Myocyte (in vitro differentiated cells): ENCODE data around the gene CHAT. TPM values are rescaled to one million over a fixed set of nuclear protein-coding genes. Genes with fewer than 3 reads are reported as not detected.

Experiments
- DNase-seq: peaks from one replicate; pipeline ENCODE4 v3.0.0-alpha.2; 2012; ENCODE audit warnings: low read depth
- total RNA-seq: library from RNA; depleted of rRNA; stranded (reverse); fragments of >200 nt; gene quantifications from 2 replicates; pipeline ENCODE4 v1.2.3, GENCODE V29; 2014

Gene CHAT
- total RNA-seq, 1 donor from 2014 or later = not detected

- DNase-seq = no peak
Observed at GRCh38 chr10:49596836-49597235, 17.0 kb upstream of the CHAT start.

- no peak for DNase-seq
Observed at GRCh38 chr10:49597426-49598163, 16.2 kb upstream of the CHAT start.

DNA sequence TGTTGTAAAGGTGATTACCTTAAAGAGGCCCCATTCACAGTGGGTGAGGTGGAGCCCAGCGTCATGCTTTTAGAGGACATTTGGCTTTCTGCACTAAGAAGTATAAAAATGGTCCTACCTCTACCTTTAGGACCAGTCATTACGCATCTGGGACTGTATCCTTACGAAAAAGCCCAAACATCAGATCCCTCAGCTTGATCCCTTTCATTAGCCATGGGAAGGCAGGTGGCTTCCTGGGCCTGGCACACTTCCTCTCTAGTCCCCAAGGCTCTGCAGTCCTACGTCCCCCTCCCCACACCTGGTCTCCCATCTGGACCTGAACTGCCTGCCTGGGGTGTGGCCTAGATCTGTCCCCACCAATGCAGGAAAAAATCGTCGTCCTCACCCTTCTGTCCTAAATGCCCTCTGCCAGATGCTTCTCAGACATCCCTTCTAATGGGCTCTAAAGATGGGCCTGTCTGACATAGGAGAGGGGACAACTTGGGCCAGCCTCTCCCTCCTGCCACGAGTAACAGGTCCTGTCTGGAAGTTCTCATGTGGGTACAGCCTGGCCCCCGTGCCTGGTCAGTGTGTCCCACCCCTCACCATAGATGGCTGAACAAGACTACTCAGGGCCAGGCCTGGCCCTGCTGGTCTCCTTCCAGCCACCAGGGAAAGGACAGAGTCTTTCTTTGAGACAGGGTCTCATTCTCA is 15.5 kb upstream of the CHAT start:
- no peak for DNase-seq

DNA sequence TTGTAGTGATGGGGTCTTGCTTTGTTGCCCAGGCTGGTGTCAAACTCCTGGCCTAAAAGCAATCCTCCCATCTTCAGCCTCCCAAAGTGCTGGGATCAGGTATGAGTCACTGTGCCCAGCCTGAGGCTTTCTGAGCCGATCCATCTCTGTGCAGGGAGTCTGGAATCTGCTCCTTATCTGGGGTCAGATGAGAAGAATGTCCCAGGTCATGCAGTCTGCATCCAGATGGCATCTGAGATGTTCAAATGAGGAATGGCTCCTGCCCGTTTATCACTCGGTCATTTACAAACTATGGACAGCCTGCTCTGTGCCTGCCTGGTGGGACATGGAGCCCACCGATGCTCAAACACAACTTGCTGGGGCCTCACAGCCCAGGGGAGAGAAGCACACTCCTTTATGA is 14.9 kb upstream of the CHAT start:
- no peak for DNase-seq

DNA sequence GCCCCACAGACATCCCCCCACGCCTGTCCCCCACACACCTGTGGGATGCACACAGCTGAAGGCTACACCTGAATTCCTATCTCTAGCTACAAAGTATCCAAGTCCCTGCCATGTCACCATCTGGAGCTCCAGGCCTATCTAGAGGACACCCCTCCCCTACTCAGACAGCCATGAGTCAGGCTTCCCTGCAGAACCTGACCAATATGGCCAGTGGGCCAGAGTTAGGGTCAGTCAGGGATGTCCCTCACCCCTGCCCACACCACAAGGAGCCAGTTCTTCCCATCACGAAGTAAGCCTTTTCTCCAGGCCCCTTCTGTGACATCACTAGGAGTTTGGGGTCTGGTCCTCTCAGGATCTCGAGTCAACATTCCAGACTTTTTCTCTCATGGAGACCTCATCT is 14.3 kb upstream of the CHAT start:
- DNase-seq = no peak

GRCh38 chr10:49600046-49600445 is 13.8 kb upstream of the CHAT start:
- no peak for DNase-seq

DNA sequence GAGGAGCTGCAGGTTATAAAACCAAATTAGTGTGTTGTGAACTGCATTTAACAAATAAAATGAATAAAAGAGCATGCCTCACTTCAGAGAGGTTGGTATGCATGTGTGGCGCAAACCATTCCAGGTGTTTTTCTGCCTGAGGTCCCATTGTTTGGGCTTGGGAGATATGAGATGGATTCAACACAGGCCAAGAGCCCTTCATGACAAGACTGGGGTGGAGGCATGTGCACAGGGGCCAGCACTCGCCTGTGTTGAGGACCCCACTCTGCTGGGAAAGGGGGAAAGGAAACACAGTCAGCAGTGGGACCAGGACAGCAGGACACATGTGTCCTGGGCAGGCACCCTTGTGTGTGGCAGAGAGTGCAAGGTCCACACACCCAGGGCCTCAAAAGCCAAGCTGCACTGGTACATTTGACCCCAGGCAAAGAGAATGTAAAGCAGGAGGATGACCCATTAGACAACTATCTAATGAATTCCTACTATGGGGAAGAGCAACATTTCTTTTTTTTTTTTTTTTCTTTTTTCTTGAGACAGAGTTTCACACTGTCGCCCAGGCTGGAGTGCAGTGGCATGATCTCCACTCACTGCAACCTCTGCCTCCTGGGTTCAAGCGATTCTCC is 12.9 kb upstream of the CHAT start:
- DNase-seq = no peak

GRCh38 chr10:49601857-49602256 is 12.0 kb upstream of the CHAT start:
- no peak for DNase-seq

DNA sequence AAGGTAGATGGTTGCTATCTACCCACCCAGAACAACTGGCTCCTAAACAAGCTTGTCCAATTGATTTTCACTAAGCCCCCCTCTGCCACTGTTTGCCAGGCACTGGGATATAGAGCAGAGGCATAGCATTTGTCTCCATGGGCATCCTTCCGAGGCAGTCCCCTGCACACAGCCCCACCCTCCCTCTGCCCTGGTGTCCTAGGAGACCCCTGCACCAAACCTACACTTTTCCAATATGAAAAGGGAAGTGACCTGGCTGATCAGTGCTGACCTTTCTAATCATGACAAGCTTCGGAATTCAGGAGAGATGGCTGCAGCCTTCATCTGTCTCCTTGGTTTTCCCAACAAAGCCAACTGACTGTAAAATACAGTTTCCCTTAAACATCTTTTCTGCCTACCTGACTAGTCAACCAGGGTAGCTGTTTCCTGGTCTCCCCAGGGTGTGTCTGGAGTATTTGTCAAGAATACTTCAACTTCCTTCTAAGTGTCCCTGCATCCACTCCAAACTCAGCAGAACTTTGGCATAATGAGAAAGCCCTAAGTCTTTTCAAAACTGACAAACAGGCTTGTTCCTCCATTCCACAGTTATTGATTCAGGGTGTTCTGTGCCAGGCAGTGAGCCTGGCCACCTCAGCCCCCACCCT is 11.3 kb upstream of the CHAT start:
- no peak for DNase-seq

DNA sequence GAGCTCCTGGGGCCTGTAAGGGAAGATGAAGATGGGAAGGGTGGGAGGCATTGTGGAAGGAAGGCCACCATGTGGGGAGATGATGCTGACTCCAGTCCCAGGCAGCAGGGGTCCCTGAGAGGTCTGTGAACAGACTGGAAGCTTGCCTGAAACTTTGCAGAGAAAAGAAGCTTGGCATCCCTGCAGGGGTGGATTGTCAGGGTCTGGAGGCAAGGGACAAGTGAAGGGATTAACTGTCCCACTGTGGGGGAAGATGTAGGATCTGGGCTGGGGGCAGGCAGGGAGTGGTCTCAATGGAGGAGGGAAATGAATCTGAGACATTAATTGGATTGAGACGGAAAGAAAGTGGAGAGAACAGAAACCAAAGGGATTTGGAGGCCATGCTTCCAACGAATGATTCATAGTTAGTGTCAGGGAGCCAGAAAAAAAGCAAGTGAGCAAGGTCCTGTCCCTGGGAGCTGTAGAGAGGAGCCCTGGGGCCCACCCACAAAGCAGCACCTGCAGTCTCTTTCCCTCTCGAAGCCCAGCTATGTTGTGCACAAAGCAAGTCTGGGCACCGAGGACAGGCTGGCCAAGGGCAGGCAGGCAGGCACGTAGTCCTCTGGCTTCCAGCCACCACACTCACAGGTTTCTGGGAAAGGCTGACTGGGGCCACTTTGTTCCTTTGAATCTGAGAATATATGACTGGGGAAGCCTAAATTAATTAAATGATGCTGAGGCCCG is 8.5 kb upstream of the CHAT start:
- no peak for DNase-seq

DNA sequence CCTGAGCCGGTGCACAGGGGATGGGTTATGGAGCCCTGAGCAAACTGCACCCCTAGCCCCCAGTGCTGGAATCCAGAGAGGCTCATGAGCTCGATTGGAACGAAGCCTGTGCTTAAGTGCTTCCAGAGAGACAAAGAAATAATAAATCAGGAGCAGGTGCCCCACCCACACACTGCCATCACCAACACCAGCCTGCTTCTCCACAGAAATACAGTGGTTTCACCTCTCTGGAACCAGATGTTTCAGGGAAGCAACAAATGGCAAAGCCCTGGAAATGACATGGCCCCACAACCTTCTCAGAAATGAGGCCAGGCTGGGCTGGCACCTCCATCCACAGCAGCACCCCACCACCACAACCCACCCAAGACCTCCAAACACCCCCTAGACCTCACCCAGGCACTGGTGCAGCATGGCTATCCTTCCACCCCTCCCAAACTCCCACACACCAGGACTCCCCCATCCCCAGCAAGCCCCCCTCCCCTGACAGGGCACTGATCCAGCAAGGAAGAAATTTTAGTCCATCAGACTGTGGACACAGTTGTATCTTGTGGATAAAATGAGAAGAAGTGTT is 7.8 kb upstream of the CHAT start:
- DNase-seq = no peak

GRCh38 chr10:49606981-49607535 is 6.8 kb upstream of the CHAT start:
- peak; percentile 65 for DNase-seq

DNA sequence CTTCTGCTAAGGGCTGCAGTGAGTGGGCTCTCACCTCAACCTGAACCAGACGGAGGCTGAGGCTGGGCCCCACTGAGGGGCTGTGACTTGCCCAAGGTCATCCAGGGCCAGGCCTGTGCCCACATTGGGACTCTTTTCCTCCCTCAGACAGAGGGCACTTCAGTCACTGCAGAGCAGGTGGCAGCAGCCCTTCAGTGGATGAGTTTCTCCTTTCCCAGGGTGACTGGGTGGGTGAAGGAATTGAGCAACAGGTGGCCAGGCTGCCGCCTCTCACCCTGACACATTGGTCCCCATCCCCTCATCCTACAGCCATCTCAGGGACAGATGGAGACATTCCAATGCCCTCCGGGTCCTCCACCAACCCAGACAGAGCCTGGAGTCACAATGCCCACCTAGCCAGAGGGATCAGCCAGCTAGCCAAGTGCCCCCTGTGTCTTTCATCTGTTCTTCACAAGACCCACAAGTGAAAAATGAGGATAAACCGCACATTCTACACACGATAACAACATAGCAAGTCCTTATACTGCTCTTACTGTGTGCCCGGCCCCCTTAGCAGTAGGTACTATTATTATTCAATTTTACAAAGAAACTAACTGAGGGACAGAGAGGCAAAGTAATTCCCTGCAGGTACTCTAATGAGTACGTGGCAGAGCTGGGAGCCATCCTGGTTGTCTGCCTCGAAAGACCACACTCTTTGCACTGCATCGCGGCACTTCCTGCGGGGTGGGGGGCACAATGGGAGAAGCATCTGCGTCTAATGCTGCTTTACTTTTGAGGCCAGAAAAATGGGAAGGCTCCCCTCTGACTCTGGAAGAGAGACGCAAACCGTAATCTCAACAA is 5.5 kb upstream of the CHAT start:
- no peak for DNase-seq

DNA sequence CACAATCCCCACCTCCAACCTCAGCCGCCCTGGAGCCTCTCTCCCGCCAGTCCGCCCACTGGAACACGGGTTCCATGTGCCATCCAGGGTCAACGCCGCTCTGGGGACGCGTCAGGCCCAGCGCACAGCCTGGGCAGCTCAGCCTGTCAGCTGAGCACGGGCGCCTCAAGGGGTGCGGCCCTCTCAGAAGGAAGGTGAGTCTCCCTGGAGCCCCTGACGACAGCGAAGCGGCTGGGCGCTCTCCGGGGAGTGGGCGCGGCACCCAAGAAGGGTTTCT is 4.9 kb upstream of the CHAT start:
- no peak for DNase-seq

- no peak for DNase-seq
Observed at GRCh38 chr10:49609283-49610113, 4.3 kb upstream of the CHAT start.

GRCh38 chr10:49610114-49610457 is 3.8 kb upstream of the CHAT start, which contains the start of gene SLC18A3:
SLC18A3 (plus strand) TSS chr10:49610310; CDS start chr10:49610741, 431 bp downstream.
- no peak for DNase-seq

- no peak for DNase-seq
Observed at GRCh38 chr10:49610458-49611165, 3.2 kb upstream of the CHAT start.

- DNase-seq = no peak
Observed at GRCh38 chr10:49611166-49611815, 2.5 kb upstream of the CHAT start.
